A204.1 (cell line): ENCODE data around the gene PDIA6.
"Not testable (repeated sequence)": the region's sequence is repeated elsewhere in the genome, so short reads cannot be mapped to it uniquely, and the experiment has no call there.

Source experiments
- FAIRE-seq: peaks from 2 replicates; lab custom pipeline; 2012; peaks lifted over from hg19 to GRCh38; lab: Jason Lieb, UNC

Gene PDIA6

GRCh38 chr2:10810202-10811161 lies 2.1 kb downstream of the PDIA6 start:
- FAIRE-seq = no peak

GRCh38 chr2:10806543-10806942 lies 6.0 kb downstream of the PDIA6 start:
- FAIRE-seq = no peak

- FAIRE-seq = not testable (repeated sequence)
Observed at GRCh38 chr2:10805990-10806389, 6.6 kb downstream of the PDIA6 start.

GRCh38 chr2:10802657-10803056 lies 9.9 kb downstream of the PDIA6 start:
- no peak for FAIRE-seq

GRCh38 chr2:10800163-10800562 lies 12.4 kb downstream of the PDIA6 start:
- no peak for FAIRE-seq

GRCh38 chr2:10798783-10799182 lies 13.8 kb downstream of the PDIA6 start:
- no peak for FAIRE-seq

GRCh38 chr2:10796703-10797102 lies 15.9 kb downstream of the PDIA6 start:
- no peak for FAIRE-seq

- FAIRE-seq = no peak
Observed at GRCh38 chr2:10795508-10796046, 17.0 kb downstream of the PDIA6 start.

- FAIRE-seq = no peak
Observed at GRCh38 chr2:10794876-10795275, 17.7 kb downstream of the PDIA6 start.

- FAIRE-seq = no peak
Observed at GRCh38 chr2:10793816-10794215, 18.8 kb downstream of the PDIA6 start.

GRCh38 chr2:10792660-10793400 lies 19.8 kb downstream of the PDIA6 start:
- FAIRE-seq = no peak

- no peak for FAIRE-seq
Observed at GRCh38 chr2:10792001-10792634, 20.5 kb downstream of the PDIA6 start.

GRCh38 chr2:10790228-10790973 lies 22.2 kb downstream of the PDIA6 start:
- no peak for FAIRE-seq

- FAIRE-seq = no peak
Observed at GRCh38 chr2:10788855-10789254, 23.7 kb downstream of the PDIA6 start.

GRCh38 chr2:10787176-10787968 lies 25.2 kb downstream of the PDIA6 start:
- no peak for FAIRE-seq

GRCh38 chr2:10786240-10786982 lies 26.2 kb downstream of the PDIA6 start:
- FAIRE-seq = no peak

GRCh38 chr2:10785260-10785659 lies 27.3 kb downstream of the PDIA6 start:
- no peak for FAIRE-seq

- no peak for FAIRE-seq
Observed at GRCh38 chr2:10784719-10785118, 27.9 kb downstream of the PDIA6 start.

- no peak for FAIRE-seq
Observed at GRCh38 chr2:10783421-10783820, 29.2 kb downstream of the PDIA6 start.

- no peak for FAIRE-seq
Observed at GRCh38 chr2:10781746-10782145, 30.8 kb downstream of the PDIA6 start.
